HG03520 (cell line): Measurements from ENCODE around the gene CTSD.

Experiments used
- ATAC-seq: cut with Tn5 transposase; IDR thresholded peaks from one replicate; pipeline ENCODE4 v1.9.1; 2021; ENCODE audit warnings: mild to moderate bottlenecking, moderate library complexity; ENCODE audit not compliant: unreplicated experiment

Gene CTSD

DNA sequence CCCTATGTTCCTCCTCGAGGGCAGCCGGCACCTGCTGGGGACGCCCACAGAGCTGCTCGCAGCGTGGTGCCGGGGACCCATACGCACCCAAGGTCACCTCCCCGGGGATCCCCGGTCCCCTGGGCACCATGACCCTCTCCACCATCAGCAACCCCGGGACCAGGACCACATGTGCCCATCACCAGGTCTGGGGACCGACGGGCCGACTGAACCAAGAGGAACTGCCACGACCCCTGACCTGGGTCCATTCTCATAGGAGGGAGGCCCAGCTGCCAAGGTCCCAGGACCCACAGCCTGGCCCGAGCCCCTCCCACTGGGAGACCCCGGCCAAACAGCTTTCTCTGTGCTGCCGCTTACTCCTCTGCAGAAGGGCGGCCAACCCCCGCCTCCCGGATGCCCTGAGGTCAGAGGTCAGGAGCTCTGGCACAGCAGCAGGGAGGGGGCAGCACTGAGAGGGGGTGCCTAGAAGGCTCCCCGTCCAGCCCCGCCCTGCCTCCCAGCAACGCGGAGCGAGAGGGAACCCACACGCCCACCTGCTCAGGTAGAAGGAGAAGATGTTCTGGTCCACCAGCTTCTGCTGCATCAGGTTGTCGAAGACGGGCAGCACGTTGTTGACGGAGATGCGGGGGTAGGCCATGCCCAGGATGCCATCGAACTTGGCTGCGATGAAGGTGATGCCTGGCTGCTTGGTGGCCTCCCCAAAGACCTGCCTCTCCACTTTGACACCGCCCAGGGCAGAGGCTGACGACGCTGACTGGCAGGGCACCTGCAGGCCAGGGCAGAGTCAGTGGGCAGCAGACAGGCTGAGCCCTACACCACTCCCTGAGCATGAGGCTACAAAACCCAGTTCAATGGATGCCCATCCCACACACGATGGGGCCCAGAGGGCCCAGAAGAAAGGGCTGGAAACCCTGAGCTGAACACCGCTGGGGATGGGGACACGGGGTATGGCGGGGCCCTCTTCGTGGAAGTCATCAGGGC lies 6.6 kb downstream of the CTSD start:
- no peak for ATAC-seq

DNA sequence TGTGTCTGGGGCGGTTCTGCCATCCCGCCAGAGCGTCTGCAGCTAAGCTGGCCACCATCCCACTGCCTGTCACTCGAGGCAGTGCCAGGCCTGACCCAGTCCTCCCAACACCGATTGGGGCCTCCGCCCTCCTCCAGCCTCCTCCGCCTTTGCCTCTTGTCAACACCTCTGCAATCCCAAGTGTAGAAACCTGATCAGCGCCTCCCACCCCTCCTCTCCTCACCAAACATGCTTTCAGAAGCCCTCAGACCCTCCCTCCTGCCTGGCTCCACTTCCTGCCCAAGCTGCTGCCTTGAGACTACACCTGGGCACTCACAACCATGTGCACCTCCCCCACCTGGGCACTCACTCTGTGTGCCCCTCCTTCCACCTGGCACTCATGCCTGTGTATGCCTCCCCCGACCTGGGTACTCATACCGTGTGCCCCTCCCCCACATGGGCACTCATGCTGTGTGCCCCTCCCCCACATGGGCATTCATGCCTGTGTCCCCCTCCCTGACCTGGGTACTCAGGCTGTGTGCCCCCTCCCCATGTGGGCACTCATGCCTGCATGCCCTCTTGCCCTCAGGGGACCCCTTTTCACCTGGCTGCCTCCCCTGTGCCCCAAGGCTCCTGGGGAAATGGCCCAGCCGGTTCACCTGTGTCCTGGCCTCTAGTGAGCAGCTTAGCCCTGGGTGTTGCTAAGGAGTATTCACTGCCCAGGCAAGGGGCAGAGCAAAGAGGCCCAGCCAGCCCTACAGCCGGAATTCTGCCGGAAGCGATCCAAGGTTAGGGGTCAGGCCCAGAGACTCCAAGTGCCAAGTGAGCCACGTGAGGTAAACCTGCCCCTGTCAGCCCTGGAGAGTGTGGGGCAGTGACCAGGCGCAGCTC lies 7.8 kb downstream of the CTSD start:
- no peak for ATAC-seq

DNA sequence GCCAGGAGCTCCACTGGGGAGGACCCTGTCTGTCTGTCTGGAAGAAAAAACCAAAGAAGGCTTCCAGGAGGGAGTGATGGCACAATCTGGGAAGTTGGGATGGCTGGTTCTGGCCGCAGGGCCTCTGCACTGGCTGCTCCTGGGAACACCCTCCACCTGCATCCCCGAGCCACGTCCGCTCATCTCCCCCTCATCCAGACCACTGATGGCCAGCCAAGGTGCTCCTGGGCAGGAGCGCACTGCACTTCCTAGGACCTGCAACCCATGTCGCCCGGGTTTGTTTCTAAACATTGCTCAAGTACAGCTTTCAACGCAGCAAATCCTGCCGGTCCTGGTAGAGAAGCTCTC lies 8.4 kb downstream of the CTSD start:
- ATAC-seq = no peak

DNA sequence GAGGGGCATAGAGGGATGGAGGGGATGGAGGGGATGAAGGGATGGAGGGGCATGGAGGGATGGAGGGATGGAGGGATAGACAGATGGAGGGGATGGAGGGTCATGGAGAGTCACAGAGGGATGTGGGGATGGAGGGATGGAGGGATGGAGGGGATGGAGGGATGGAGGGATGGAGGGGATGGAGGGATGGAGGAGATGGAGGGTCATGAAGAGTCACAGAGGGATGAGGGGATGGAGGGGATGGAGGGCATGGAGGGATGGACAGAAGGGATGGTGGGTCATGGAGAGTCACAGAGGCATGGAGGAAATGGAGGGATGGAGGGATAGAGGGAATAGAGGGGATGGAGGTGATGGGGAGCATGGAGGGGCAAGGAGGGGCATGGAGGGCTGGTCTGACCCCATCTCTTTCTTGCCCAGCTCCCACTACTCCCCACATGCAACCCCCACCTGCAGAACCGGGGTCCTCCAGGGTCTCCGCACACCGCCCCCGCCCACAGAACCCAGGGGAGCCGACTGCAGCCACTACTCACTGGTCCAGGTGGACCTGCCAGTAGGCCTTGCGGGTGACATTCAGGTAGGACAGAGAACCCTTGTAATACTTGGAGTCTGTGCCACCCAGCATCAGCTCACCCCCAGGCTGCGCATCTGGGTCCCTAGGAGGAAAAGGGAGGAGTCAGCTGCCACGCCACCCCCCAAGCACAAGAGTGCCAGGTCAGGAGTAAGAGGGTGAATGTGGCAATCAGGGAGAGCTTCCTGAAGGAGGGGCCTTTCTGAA lies 9.2 kb downstream of the CTSD start:
- no peak for ATAC-seq

DNA sequence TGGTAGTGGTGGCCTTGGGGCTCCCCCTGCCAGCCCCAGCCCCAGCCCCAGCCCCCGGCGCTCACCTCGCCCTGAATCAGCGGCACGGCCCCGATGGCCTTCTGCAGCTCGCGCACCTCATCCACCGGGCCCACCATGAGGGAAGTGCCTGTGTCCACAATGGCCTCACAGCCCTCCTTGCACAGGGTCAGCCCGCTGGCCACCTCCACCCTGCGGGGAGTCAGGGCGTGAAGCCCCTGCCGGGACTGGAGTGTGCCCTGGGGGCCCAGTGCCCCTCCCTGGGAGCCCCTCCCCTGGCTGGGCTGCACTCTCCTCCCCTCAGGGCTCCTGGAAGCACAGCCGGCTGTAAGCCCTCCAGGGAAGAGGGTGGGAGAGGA lies 9.8 kb downstream of the CTSD start:
- ATAC-seq = no peak

DNA sequence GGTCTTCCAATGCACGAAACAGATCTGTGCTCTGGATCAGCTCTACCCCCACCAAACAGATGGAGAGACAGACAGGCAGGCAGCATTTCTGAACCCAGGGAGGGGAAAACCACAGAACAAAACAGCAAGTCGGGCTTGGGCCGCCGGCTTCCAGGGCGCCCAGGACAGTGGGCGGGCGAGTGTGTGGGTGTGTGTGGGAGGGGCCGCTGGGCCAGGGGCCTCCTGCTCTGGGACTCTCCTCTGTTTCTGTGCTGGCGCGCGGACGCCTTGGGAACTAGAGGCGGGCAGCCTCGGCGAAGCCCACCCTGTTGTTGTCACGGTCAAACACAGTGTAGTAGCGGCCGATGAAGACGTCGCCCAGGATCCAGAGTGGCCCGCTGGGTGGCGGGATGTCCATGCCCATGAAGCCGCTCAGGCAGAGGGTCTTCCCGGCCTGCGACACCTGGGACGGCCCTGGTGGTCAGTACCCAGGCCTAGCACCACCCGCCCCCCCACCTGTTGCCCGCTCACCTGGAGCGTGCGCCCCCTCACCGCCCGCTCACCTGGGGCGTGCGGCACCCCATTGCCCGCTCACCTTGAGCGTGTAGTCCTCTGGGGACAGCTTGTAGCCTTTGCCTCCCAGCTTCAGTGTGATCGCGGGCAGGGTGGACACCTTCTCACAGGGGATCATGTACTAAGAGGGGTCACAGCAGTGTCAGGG lies 10.3 kb downstream of the CTSD start:
- ATAC-seq = no peak

DNA sequence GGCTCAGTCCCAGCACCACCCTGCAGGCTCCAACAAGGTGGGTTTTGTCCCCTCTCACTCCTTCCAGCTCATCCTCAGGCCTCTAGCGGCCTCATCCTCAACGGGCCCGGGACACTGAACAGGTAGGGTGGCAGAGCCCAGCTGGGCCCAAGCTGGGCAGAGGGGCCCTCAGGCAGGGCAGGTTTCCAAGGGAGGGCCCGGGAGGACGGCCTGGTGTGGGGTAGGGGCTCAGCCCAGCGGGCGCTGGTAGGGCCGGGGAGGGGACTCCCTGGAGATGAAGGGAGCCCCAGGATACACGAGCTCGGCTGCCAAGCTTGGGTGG lies 10.9 kb downstream of the CTSD start:
- no peak for ATAC-seq

DNA sequence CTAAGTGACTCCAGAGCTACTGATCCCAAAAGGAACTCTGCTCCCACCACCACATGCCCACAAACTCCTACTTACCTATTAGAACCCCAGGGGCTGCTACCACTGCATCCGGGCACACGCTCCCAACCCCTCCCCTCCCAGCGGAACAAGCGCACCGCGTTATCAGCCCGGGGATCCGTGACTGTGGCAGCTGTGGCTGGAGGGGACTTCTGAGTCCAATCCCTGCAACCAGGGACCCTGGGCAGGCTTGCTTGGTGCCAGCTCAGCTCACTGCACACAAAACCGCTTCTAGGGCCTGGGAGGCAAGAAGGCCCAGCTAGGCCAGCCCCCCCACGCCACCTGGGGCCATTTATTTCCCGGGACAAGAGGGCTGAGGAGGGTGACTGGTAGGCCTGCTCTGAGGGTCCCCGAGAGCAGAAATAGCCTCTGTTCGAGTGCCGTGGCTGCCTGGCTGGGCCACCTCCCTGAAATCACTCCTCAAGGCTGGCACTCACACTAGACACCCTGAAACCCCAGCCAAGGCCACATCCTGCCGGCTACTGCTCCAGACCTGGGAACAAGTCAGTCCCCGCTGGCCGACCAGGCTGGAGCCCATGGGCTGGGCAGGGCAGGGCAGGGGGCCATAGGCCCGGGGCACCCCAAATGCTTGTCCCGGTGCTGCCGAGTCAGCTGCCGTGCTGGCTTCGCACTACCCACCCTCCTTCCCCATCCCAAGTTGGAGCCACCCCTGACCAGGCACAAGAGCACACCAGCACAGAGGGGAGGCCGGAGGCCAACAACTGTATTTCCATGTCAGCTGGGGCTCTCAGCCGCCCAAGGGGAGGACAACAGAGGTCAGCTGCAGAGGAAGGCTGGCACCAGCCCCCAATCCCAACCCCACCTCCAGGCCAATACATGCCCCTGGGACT lies 11.5 kb downstream of the CTSD start:
- ATAC-seq = no peak

DNA sequence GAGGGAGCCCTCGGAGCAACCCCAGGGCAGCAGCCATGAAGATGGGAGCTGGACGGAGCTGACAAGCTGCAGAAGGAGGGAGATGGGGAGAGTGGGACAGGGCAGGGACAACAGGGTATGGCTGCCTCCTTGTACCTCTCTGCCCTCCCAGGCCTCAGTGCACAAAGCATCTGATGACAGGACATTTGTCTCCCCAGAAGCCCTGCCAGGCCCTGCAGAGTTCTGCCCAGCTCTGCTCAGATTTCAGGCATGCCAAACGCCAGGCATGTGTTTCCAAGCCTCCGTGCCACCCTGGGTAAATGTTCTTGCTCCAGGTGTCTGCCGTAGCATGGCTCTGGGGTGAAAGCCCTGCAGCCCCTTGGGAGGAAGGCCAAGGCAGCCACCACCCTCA lies 12.2 kb downstream of the CTSD start:
- ATAC-seq = no peak

DNA sequence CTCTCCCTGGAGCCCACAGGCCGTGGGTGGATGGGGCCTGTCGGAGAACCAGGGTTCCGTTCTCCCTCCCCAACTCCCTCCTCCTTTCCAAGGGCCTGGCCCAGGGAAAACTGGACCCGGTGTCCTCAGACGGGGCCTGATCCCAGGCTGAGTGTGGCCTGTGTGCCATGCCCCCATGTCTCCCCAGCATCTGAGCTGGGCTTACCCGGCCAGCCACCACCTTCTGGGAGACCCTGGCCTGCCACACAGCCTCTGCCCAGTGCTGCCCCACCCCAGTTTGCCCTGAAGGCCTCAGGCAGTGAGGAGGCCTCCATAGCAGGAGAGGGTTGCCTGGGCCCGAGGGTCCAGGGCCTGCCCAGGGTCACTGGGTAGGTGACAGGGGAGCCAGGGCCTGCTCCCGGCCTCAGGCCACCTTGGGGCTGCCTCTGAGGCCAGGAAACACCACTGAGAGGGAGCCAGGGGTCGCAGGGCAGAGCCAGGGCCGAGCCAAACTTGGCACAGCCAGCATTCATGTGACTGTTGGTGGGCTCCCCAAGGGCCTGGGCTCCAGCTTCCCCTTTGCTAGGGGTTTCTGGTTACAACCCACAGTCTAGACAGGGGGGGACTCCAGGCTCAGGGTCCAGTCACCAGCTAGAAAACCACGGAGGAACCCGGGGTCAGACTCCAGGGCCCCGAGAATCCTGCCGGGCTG lies 12.7 kb downstream of the CTSD start:
- ATAC-seq = no peak

DNA sequence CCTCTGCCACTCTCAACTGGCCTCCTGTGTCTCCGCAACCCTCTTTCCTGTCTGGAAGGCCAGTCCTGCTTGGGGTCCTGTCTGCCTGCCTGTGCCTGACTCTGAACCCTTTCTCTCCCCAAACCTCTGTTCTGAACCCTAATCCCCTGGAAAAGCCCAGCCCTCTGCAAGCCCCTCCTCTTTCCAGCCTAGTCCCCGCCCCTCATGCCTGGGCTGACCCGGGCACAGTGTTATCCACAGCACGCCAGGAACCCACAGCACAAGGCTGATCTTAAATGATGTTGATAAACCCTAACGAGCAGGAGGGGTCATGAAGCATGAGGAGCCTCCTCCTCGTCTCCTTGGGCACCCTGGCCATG lies 13.3 kb downstream of the CTSD start, which contains the start of gene IFITM10:
IFITM10 (minus strand) TSS at position 115 of the 359 bp plus-strand sequence. CDS start 153 bp downstream, outside the sequence.
- no peak for ATAC-seq

DNA sequence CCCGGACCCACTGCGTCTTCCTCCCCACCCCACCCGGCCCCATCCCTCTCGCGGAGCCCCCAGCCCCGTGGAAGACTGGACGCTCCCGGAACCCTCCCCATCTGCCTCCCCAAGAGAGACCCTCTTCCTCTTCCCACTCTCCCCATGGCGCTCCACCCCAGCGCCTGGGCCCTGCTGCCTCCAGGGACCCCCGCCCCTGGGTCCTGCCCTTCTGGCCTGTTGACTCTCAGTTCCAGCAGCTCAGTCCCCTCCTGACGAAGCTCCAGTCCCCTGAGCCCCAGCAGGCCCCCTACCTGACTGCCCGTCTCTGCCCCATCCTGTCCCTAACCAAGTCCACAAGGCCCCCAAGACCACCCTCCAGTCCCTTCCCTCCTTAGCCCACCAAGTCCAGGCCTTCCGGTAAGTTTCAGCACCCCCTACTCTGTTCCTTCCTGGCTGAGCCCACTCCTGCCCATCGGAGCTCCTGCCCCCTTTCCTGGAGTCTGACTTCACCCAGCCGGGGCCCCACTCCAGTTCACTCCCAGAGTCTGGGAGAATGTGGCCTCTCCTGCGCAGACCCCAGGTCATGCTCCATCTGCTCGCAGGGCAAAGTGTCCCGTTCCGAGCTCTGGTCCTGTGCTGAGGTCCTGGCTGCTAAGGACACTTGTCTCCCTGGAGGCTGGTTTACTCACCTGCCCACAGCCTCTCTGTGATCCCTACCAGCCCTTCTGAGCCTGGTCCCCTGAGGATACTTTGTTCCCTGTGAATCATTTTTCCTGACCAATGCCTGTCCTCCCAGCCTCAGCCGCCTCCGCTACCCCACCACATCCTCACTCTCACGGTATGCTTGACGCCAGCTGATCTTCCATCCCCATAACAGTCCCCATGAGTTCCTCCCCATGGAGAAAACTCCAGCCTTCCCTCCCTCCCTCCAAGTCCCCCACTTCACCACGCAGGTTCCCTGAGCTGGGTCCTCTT lies 14.1 kb downstream of the CTSD start:
- no peak for ATAC-seq

DNA sequence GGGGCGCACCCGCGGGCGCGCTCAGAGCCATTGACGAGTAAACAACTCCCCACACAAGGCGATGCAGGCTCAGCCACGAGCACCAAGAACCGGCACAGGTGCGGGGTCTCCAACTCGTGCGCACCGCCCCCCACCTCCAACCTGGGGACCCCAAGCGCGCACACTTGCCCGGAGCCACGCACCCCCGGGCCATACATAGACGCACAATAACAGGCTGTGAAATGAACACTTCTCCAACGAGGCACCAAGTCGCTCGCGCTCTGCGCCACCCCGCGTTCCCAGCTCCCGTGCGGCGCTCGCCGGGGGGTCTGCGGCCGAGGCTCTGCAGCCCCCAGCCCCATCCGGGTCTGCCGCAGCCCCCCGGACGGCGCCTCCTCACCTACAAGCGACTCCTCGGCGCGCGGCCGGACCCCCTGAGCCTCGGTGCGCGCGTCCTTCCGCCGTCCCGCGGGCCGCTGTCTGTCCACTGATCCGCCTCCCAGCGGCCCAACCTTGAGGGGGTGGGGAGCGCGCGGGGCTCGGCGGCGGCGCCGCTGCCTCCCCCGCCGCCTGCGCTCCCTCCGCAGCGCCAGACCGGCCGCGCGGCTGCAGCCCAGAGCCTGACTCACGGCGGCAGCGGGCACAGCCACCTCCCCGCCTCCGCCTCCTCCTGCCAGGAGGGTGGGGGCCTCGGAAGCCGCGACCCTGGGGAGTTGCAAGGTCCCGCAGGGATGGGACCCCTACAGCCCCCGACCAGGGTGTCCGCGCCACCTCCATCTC lies 14.9 kb downstream of the CTSD start:
- no peak for ATAC-seq

DNA sequence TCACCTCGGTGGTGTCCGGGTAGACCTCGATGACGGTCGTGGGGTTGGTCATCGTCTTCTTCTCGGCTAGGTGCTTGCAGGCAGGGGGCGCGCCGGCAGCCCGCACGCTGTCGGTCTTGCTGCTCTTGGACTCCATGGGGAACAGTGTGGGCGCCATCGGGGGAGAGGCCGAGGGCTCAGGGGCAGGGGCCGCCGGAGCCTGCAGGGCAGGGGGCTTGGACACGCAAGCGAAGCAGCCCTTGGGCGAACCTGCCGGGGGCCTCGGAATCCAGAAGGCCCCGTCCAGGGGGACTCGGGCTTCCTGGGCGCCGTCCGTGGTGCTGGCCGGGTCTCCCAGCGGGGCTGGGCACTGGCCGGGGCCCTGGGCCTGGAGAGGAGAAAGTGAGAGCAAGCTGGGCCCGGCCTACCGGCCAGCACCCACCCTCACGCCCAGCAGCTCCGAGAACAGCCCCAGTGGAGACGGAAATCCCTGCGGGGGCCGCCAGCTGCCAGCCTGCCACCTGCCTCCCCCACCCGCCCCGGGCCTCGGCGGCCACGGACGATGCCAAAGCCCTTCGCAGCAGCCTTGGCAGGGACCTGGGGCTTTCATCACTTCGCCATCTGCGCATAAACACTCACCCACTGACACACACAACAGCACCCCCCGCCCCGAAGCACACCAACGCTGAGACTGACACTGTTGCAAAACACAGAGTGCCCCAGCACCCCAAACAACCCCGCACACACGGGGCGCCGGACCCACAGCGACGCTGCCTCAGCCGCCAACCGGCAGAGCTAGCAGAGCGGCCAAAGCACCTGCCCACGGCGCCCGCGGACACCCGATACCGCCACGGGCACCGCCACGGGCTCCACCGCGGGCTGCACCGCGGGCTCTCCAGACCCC lies 15.7 kb downstream of the CTSD start:
- no peak for ATAC-seq

DNA sequence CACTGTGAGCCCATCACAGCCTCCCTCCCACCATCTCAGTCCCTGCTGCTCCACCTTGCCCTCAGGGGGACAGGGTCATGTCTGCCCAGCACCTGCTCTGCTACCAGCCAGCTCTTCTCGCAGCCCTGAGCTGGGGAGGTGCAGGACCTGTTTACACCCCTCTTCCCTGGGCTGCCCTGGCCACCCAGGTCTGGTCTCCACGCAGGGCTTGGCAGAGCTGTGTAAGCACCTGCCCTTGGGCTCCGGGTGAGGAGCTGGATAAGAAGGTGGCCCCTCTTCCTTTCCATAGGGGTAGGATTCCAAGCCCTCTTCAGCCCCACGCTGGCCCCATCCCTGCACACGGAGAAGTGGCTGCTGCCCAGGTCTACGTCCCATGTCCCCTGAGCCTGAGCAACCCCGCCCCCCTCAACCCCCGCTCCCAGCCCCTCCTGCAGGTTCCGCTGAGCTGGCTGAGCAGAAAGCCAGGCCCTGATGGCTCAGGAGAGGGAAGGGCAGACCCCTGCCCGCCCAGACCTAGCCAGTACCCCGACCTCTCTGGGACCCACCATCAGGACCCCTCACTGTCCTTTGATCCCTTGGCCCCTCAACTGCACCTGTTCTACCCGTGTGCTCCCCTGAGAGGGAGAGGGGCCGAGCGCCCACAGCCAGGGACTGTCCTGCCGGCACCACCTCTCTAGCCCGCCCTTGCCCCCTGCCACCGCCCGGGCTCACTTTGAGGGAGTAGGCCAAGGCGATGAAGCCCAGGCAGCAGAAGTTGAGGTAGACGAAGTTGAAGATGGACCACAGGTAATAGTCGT lies 16.6 kb downstream of the CTSD start:
- ATAC-seq = no peak
